ENCODE measurements around the gene DUSP10. TPM values are rescaled to one million over a fixed set of nuclear protein-coding genes. Genes with fewer than 3 reads are reported as not detected.
A peak's percentile ranks its signal among the peaks of the same experiment; 100 is the strongest.

Gene DUSP10
- polyA plus RNA-seq, 3 donors: 10.4 to 41.1 (median 12.7) TPM

- Mint-ChIP-seq H3K36me3 (peaks cover 12 to 13% of the 10 kb centered on the region in 2 donors), H3K9me3 (peaks cover 0 to 4% (median under 1%) of the 10 kb centered on the region in 7 donors), H3K4me3 (peak overlapping the region in 1 of 2 donors; percentile 11), H3K4me1 (peaks cover 57% of the 10 kb centered on the region), H3K27me3 (ENCODE audit: low read depth in 3 of 3) (no peaks in the 10 kb centered on the region), H3K27ac (peak overlapping the region; percentile 73 to 94 (median 90))
- Histone ChIP-seq H4K20me1 (ENCODE audit: insufficient read depth, low read length) (no peaks in the 10 kb centered on the region), H3K79me2 (ENCODE audit: insufficient read depth, low read length) (peaks cover 18% of the 10 kb centered on the region), H3K4me3 (replicated peaks in 1 of 3; ENCODE audit: low read depth in 2 of 3, low read length in 3 of 3) (peak overlapping the region in 1 of 3 experiments; percentile 10), H2AFZ (ENCODE audit: insufficient read depth, low read depth, low read length, poor library complexity, severe bottlenecking) (no peak overlapping the region), H3K9me3 (replicated peaks in 1 of 2; ENCODE audit: control insufficient read depth in 1 of 2, insufficient read depth in 1 of 2, low read length in 2 of 2) (no peaks in the 10 kb centered on the region), H3K9ac (ENCODE audit: insufficient read depth, low read length, poor library complexity, severe bottlenecking) (no peak overlapping the region), H3K27ac (ENCODE audit: low read depth in 1 of 2, low read length in 2 of 2) (peak overlapping the region; percentile 60 to 74), H3K36me3 (replicated peaks in 1 of 2; ENCODE audit: control insufficient read depth in 1 of 2, insufficient read depth in 2 of 2, low read length in 2 of 2) (peaks cover 0 to 9% of the 10 kb centered on the region in 2 donors), H3K4me2 (replicated peaks; ENCODE audit: extremely low read depth, low read length, poor library complexity, severe bottlenecking) (peak overlapping the region; percentile 17), H3K27me3 (ENCODE audit: control insufficient read depth in 2 of 2, insufficient read depth in 2 of 2, low read length in 2 of 2) (no peaks in the 10 kb centered on the region), H3K4me1 (ENCODE audit: control insufficient read depth in 1 of 2, insufficient read depth in 2 of 2, low read length in 2 of 2) (peaks cover 69 to 75% of the 10 kb centered on the region in 2 donors)
- no peak for TF ChIP-seq CTCF (IDR thresholded peaks at IDR 0.05)
- no CpG with 5 or more reads among the region's 4 CpGs for WGBS (ENCODE audit: insufficient coverage)
- intact Hi-C loops (cut with micrococcal nuclease): loop anchor here in 1 of 2 donors (5.0 kb wide), 1 partner anchor 44 kb away; the partner anchor contains the start of gene DUSP10
- DNase-seq: peak; percentile 79 to 94 (median 88)
These were observed 43.1 kb downstream of the DUSP10 start for GRCh38 chr1:221698579-221699349.

GRCh38 chr1:221697923-221698425 is 43.9 kb downstream of the DUSP10 start:
- Histone ChIP-seq H3K27ac (ENCODE audit: low read depth in 1 of 2, low read length in 2 of 2) (peak overlapping the region; percentile 7 to 74), H3K4me2 (replicated peaks; ENCODE audit: extremely low read depth, low read length, poor library complexity, severe bottlenecking) (no peak overlapping the region), H3K36me3 (replicated peaks in 1 of 2; ENCODE audit: control insufficient read depth in 1 of 2, insufficient read depth in 2 of 2, low read length in 2 of 2) (peaks cover 0 to 9% of the 10 kb centered on the region in 2 donors), H3K4me1 (ENCODE audit: control insufficient read depth in 1 of 2, insufficient read depth in 2 of 2, low read length in 2 of 2) (peaks cover 63 to 67% of the 10 kb centered on the region in 2 donors), H4K20me1 (ENCODE audit: insufficient read depth, low read length) (no peaks in the 10 kb centered on the region), H3K9ac (ENCODE audit: insufficient read depth, low read length, poor library complexity, severe bottlenecking) (no peak overlapping the region), H3K4me3 (replicated peaks in 1 of 3; ENCODE audit: low read depth in 2 of 3, low read length in 3 of 3) (peak overlapping the region in 1 of 3 experiments; percentile 10), H3K27me3 (ENCODE audit: control insufficient read depth in 2 of 2, insufficient read depth in 2 of 2, low read length in 2 of 2) (no peaks in the 10 kb centered on the region), H3K9me3 (replicated peaks in 1 of 2; ENCODE audit: control insufficient read depth in 1 of 2, insufficient read depth in 1 of 2, low read length in 2 of 2) (peaks cover 0 to 5% of the 10 kb centered on the region in 2 donors), H3K79me2 (ENCODE audit: insufficient read depth, low read length) (peaks cover 14% of the 10 kb centered on the region), H2AFZ (ENCODE audit: insufficient read depth, low read depth, low read length, poor library complexity, severe bottlenecking) (no peak overlapping the region)
- Mint-ChIP-seq H3K36me3 (peaks cover 10 to 12% of the 10 kb centered on the region in 2 donors), H3K4me3 (no peak overlapping the region), H3K9me3 (peaks cover 4 to 9% (median 6%) of the 10 kb centered on the region in 7 donors), H3K4me1 (peaks cover 50% of the 10 kb centered on the region), H3K27me3 (ENCODE audit: low read depth in 3 of 3) (no peaks in the 10 kb centered on the region), H3K27ac (peak overlapping the region; percentile 73 to 94 (median 90))
- TF ChIP-seq CTCF (IDR thresholded peaks at IDR 0.05): no peak
- intact Hi-C loops (cut with micrococcal nuclease): loop anchor here in 1 of 2 donors (5.0 kb wide), 1 partner anchor 44 kb away; the partner anchor contains the start of gene DUSP10
- peak; percentile 50 to 66 (median 57) for DNase-seq
- no CpG with 5 or more reads among the region's 3 CpGs for WGBS (ENCODE audit: insufficient coverage)
